GM12801 (cell line): ENCODE data around the gene POC1A.

Experiments
- CTCF ChIP-seq: IDR thresholded peaks from one replicate; pipeline ENCODE4 v1.5.1; 2011; ENCODE audit warnings: control low read depth; ENCODE audit not compliant: insufficient read length; ENCODE audit errors: extremely low read depth

Gene POC1A

GRCh38 chr3:52182691-52183090 is 28.5 kb upstream of the POC1A start:
- TF ChIP-seq CTCF: no peak

- TF ChIP-seq CTCF: no peak
Observed at GRCh38 chr3:52182196-52182595, 28.0 kb upstream of the POC1A start.

- TF ChIP-seq CTCF: no peak
Observed at GRCh38 chr3:52181543-52181942, 27.3 kb upstream of the POC1A start.

GRCh38 chr3:52178537-52178936 is 24.3 kb upstream of the POC1A start:
- TF ChIP-seq CTCF: no peak

GRCh38 chr3:52177701-52178042 is 23.4 kb upstream of the POC1A start:
- no peak for TF ChIP-seq CTCF

- TF ChIP-seq CTCF: no peak
Observed at GRCh38 chr3:52176951-52177700, 22.9 kb upstream of the POC1A start.

GRCh38 chr3:52176180-52176752 is 22.0 kb upstream of the POC1A start:
- no peak for TF ChIP-seq CTCF
